Measurements from ENCODE around the gene DBF4. TPM values are rescaled to one million over a fixed set of nuclear protein-coding genes. Genes with fewer than 3 reads are reported as not detected.
A peak's percentile ranks its signal among the peaks of the same experiment; 100 is the strongest.

Gene DBF4
- total and polyA plus RNA-seq, 9 of the 15 experiments (the other 6 are each of a cell fraction or from before 2014, with no cell fraction given): 37.8 to 145 (median 104) TPM

GRCh38 chr7:87874066-87874465, 2.2 kb upstream of the DBF4 start:
- intact Hi-C loops (cut with micrococcal nuclease) (loop anchor here (10.0 kb wide), 3 partner anchors 341 to 719 kb away; partner anchors contain the start of genes DMTF1 and TMEM243), in situ Hi-C loops (cut with MboI) (no loop called here)
- Histone ChIP-seq H2AFZ (ENCODE audit: low read depth, low read length) (no peak overlapping the region), H3K27ac (ENCODE audit: extremely low read depth, low read depth, low read length) (peak overlapping the region; percentile 37; the same call in 2 of the 3 replicates), H3K27me3 (ENCODE audit: control insufficient read depth in 2 of 2, insufficient read depth in 2 of 2, low read length in 2 of 2) (no peaks in the 10 kb centered on the region), H3K4me2 (ENCODE audit: insufficient read depth, low read length) (peak overlapping the region; percentile 75), H3K9me3 (replicated peaks; ENCODE audit: control insufficient read depth, insufficient read depth, low read depth, low read length) (peaks cover 9% of the 10 kb centered on the region), H3K36me3 (ENCODE audit: control insufficient read depth, insufficient read depth, low read length) (peaks cover 48% of the 10 kb centered on the region), H4K20me1 (replicated peaks; ENCODE audit: control insufficient read depth, insufficient read depth, low read length) (peaks cover 5% of the 10 kb centered on the region; the same call in 1 of the 2 replicates), H3K9me1 (ENCODE audit: control insufficient read depth, insufficient read depth, low read length) (no peaks in the 10 kb centered on the region), H3K4me1 (replicated peaks in 1 of 2; ENCODE audit: control insufficient read depth in 2 of 2, insufficient read depth in 2 of 2, low read length in 2 of 2) (peaks cover 7% of the 10 kb centered on the region in 2 experiments; a peak in 4 of 5 replicates), H3K4me3 (peak overlapping the region; percentile 86), H3K9ac (ENCODE audit: insufficient read depth in 1 of 2, low read depth in 2 of 2, low read length in 2 of 2) (peak overlapping the region in 1 of 2 experiments; percentile 96; a peak in 2 of 4 replicates), H3K79me2 (ENCODE audit: control insufficient read depth, insufficient read depth, low read length) (peaks cover 99% of the 10 kb centered on the region)
- FAIRE-seq: no peak
- ChIA-PET CTCF (ENCODE audit: low intra/inter-chr PET ratio) (no interaction called here), POLR2A (no interaction called here)
- BruUV-seq (replicated peaks): no TSS peak
- no peak for ATAC-seq
- DNase-seq (ENCODE audit: extremely low read depth in 1 of 4, low spot score in 3 of 4): peak in 1 of 4 experiments; percentile 32
- WGBS (ENCODE audit: insufficient coverage, low coverage, missing lambda C conversion rate): 5% methylated on average over 4 of the region's 4 CpGs
- TF ChIP-seq ZNF696 (CRISPR knock-in tag; conservative IDR thresholded peaks at IDR 0.05) (no peak), RBFOX2 (IDR thresholded peaks at IDR 0.05; ENCODE audit: low read depth, low read length) (peak; percentile 60), FOXJ3 (CRISPR knock-in tag; IDR thresholded peaks at IDR 0.05) (no peak), E4F1 (CRISPR knock-in tag; IDR thresholded peaks at IDR 0.05; ENCODE audit: borderline replicate concordance) (0 out of 2 replicates have a peak, but pooled peaks have one; percentile 63), ILF3 (IDR thresholded peaks at IDR 0.05; ENCODE audit: borderline replicate concordance) (no peak), POLR2H (tag; IDR thresholded peaks at IDR 0.05; ENCODE audit: low read depth) (peak; percentile 86), ZNF384 (IDR thresholded peaks at IDR 0.05; ENCODE audit: low read depth, low read length) (0 out of 2 replicates have a peak, but pooled peaks have one; percentile 27), MEIS2 (IDR thresholded peaks at IDR 0.05; ENCODE audit: partially characterized antibody) (peak; percentile 40), SPI1 (IDR thresholded peaks at IDR 0.05; ENCODE audit: borderline replicate concordance, low read depth, low read length) (peak; percentile 46; the same call in 1 of the 2 replicates), ETV1 (tag; conservative IDR thresholded peaks at IDR 0.05; ENCODE audit: low read depth) (no peak), CEBPB (tag; IDR thresholded peaks at IDR 0.05) (0 out of 2 replicates have a peak, but pooled peaks have one; percentile 25), HMBOX1 (IDR thresholded peaks at IDR 0.05) (peak; percentile 55; the same call in 1 of the 2 replicates), CEBPG (CRISPR knock-in tag; IDR thresholded peaks at IDR 0.05) (peak; percentile 67; the same call in 1 of the 2 replicates), CEBPG (tag; conservative IDR thresholded peaks at IDR 0.05 in 1 of 2, IDR thresholded peaks at IDR 0.05 in 1 of 2) (peak; percentile 11 to 40; a peak in 1 of 4 replicates), DPF2 (IDR thresholded peaks at IDR 0.05) (0 out of 2 replicates have a peak, but pooled peaks have one; percentile 22), SMARCA4 (IDR thresholded peaks at IDR 0.05) (peak; percentile 36; the same call in 1 of the 2 replicates)

Data from K562 (cell line).